ENCODE results near the gene CTBP2. TPM values are rescaled to one million over a fixed set of nuclear protein-coding genes. Genes with fewer than 3 reads are reported as not detected.

Gene CTBP2
- total and polyA plus RNA-seq, 10 of the 15 experiments (the other 5 are each of a cell fraction or from before 2014, with no cell fraction given), result 0.02 to 0.72 (median 0.06) TPM; not detected in 2

DNA sequence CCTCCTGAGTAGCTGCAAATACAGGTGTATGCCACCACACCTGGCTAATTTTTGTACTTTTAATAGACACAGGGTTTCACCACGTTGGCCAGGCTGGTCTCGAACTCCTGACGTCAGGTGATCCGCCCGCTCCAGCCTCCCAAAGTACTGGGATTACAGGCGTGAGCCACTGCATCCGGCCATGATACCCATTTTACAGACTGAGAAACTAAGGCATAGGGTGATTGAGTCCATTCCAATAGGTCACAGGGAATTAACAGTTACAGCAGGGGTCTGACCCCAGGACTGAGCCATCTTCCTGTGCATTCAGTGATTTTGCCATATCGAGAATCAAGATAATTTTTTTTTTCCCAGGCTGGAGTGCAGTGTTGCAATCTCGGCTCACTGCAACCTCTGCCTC, 12.3 kb upstream of the CTBP2 start:
- Histone ChIP-seq H3K4me2 (ENCODE audit: control insufficient read depth, insufficient read depth) (no peak overlapping the region), H3K27me3 (replicated peaks in 1 of 2; ENCODE audit: control insufficient read depth in 2 of 2, insufficient read depth in 2 of 2, low read length in 1 of 2) (peaks cover 0 to 3% of the 10 kb centered on the region in 2 experiments; a peak in 1 of 4 replicates), H3K4me3 (no peak overlapping the region), H4K20me1 (ENCODE audit: control insufficient read depth, insufficient read depth) (no peaks in the 10 kb centered on the region), H3K4me1 (ENCODE audit: control insufficient read depth, insufficient read depth, low read length) (no peaks in the 10 kb centered on the region), H3K9ac (ENCODE audit: control insufficient read depth, insufficient read depth, low read length) (no peak overlapping the region), H3K27ac (ENCODE audit: control insufficient read depth, insufficient read depth) (no peak overlapping the region), H3K9me3 (replicated peaks; ENCODE audit: control insufficient read depth, insufficient read depth, low read length) (no peaks in the 10 kb centered on the region), H3K79me2 (ENCODE audit: control insufficient read depth, insufficient read depth, low read length) (no peaks in the 10 kb centered on the region), H3K36me3 (ENCODE audit: control insufficient read depth in 2 of 2, insufficient read depth in 2 of 2, low read length in 1 of 2) (no peaks in the 10 kb centered on the region), H2AFZ (ENCODE audit: control insufficient read depth, low read depth, low read length) (no peak overlapping the region)
- intact Hi-C loops (cut with micrococcal nuclease; ENCODE audit: unreplicated experiment) (no loop called here), in situ Hi-C loops (cut with MboI) (no loop called here)
- DNase-seq (ENCODE audit: low read depth, low spot score) (no peak), ATAC-seq (no peak), FAIRE-seq (no peak)
- ChIA-PET POLR2A (no interaction called here), SMC1A (ENCODE audit: uncharacterized antibody, unreplicated experiment) (no interaction called here), CTCF (no interaction called here), RAD21 (ENCODE audit: unreplicated experiment) (no interaction called here)
- BruUV-seq (replicated peaks), result no TSS peak
- TF ChIP-seq POLR2AphosphoS5 (IDR thresholded peaks at IDR 0.05; ENCODE audit: low read length), result no peak
- no peak for TF ChIP-seq SMC3 (IDR thresholded peaks at IDR 0.05; ENCODE audit: borderline replicate concordance, low read length)
- TF ChIP-seq MXI1 (IDR thresholded peaks at IDR 0.05; ENCODE audit: low read depth, low read length), result no peak
- no peak for TF ChIP-seq CHD2 (IDR thresholded peaks at IDR 0.05; ENCODE audit: borderline replicate concordance, low read depth, low read length)
- TF ChIP-seq, protein P1, sequence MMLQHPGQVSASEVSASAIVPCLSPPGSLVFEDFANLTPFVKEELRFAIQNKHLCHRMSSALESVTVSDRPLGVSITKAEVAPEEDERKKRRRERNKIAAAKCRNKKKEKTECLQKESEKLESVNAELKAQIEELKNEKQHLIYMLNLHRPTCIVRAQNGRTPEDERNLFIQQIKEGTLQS (IDR thresholded peaks at IDR 0.05; ENCODE audit: borderline replicate concordance, extremely low read depth, low read depth, low read length), result no peak
- no peak for TF ChIP-seq IRF4 (IDR thresholded peaks at IDR 0.05; ENCODE audit: low read depth, low read length)
- TF ChIP-seq, protein P2, sequence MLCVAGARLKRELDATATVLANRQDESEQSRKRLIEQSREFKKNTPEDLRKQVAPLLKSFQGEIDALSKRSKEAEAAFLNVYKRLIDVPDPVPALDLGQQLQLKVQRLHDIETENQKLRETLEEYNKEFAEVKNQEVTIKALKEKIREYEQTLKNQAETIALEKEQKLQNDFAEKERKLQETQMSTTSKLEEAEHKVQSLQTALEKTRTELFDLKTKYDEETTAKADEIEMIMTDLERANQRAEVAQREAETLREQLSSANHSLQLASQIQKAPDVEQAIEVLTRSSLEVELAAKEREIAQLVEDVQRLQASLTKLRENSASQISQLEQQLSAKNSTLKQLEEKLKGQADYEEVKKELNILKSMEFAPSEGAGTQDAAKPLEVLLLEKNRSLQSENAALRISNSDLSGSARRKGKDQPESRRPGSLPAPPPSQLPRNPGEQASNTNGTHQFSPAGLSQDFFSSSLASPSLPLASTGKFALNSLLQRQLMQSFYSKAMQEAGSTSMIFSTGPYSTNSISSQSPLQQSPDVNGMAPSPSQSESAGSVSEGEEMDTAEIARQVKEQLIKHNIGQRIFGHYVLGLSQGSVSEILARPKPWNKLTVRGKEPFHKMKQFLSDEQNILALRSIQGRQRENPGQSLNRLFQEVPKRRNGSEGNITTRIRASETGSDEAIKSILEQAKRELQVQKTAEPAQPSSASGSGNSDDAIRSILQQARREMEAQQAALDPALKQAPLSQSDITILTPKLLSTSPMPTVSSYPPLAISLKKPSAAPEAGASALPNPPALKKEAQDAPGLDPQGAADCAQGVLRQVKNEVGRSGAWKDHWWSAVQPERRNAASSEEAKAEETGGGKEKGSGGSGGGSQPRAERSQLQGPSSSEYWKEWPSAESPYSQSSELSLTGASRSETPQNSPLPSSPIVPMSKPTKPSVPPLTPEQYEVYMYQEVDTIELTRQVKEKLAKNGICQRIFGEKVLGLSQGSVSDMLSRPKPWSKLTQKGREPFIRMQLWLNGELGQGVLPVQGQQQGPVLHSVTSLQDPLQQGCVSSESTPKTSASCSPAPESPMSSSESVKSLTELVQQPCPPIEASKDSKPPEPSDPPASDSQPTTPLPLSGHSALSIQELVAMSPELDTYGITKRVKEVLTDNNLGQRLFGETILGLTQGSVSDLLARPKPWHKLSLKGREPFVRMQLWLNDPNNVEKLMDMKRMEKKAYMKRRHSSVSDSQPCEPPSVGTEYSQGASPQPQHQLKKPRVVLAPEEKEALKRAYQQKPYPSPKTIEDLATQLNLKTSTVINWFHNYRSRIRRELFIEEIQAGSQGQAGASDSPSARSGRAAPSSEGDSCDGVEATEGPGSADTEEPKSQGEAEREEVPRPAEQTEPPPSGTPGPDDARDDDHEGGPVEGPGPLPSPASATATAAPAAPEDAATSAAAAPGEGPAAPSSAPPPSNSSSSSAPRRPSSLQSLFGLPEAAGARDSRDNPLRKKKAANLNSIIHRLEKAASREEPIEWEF (IDR thresholded peaks at IDR 0.05; ENCODE audit: insufficient replicate concordance, low read depth, low read length), result no peak
- TF ChIP-seq NFXL1 (IDR thresholded peaks at IDR 0.05; ENCODE audit: borderline replicate concordance), result no peak
- TF ChIP-seq TCF12 (IDR thresholded peaks at IDR 0.05; ENCODE audit: low read depth, low read length), result no peak
- no peak for TF ChIP-seq CEBPB (IDR thresholded peaks at IDR 0.05; ENCODE audit: borderline replicate concordance in 1 of 2, low read depth in 2 of 2, low read length in 2 of 2)
- no peak for TF ChIP-seq RB1 (IDR thresholded peaks at IDR 0.05; ENCODE audit: borderline replicate concordance)
- TF ChIP-seq POLR2A (IDR thresholded peaks at IDR 0.05; ENCODE audit: low read depth, low read length), result no peak
- TF ChIP-seq, protein P3, sequence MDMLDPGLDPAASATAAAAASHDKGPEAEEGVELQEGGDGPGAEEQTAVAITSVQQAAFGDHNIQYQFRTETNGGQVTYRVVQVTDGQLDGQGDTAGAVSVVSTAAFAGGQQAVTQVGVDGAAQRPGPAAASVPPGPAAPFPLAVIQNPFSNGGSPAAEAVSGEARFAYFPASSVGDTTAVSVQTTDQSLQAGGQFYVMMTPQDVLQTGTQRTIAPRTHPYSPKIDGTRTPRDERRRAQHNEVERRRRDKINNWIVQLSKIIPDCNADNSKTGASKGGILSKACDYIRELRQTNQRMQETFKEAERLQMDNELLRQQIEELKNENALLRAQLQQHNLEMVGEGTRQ (IDR thresholded peaks at IDR 0.05; ENCODE audit: borderline replicate concordance, low read depth, low read length), result no peak
- WGBS (ENCODE audit: insufficient coverage, insufficient replicate concordance, low lambda C conversion rate, missing lambda C conversion rate), result 43% methylated on average over 9 of the region's 9 CpGs

Measured in GM12878 (cell line).